GM23338 (cell line): ENCODE data around the gene NRIP1.

ENCODE experiments used
- EZH2 ChIP-seq: fragments of 200-600 bp; sonication (generic); IDR thresholded peaks from one replicate; pipeline ENCODE4 v1.8.0; 2017; ENCODE audit warnings: antibody characterized with exemption, mild to moderate bottlenecking, low read depth; ENCODE audit not compliant: unreplicated experiment
- POLR2AphosphoS5 ChIP-seq: IDR thresholded peaks from 2 replicates; pipeline ENCODE4 v1.6.1; 2016; ENCODE audit warnings: antibody characterized with exemption, low read depth
- REST ChIP-seq: IDR thresholded peaks from one replicate; pipeline ENCODE4 v1.6.1; 2018; ENCODE audit warnings: antibody characterized with exemption; ENCODE audit not compliant: unreplicated experiment

DNA sequence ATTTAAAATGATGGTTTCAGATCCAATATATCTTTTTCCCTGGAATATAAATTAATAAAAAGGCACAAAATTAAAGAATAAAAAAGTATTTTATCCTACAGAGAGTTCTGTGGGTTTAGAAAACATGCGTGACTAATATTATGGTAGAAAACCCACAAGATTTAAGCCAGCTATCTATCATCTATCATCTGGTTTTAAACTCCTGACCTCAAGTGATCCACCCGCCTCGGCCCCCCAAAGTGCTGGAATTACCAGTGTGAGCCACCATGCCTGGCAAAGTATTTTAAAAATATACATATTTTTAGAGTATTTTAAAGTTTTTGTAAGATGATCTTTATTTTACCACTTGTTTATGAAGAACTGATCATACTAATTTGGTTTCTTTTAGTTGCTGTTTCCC is 79.5 kb downstream of the NRIP1 start:
- no peak for TF ChIP-seq POLR2AphosphoS5
- TF ChIP-seq REST = no peak
- TF ChIP-seq EZH2 = no peak
